NCI-H2227 (cell line): ENCODE measurements around the gene PTPRE.

Experiments used
- DNase-seq: peaks from one replicate; lab custom pipeline; 2025; ENCODE audit not compliant: unreplicated experiment; lab: John Stamatoyannopoulos, UW

PTPRE gene

GRCh38 chr10:127923646-127924045 lies 16.7 kb downstream of the PTPRE start:
- no peak for DNase-seq

- no peak for DNase-seq
These were observed 18.7 kb downstream of the PTPRE start for GRCh38 chr10:127925471-127926207.

- no peak for DNase-seq
These were observed 19.6 kb downstream of the PTPRE start for GRCh38 chr10:127926455-127926854.

DNA sequence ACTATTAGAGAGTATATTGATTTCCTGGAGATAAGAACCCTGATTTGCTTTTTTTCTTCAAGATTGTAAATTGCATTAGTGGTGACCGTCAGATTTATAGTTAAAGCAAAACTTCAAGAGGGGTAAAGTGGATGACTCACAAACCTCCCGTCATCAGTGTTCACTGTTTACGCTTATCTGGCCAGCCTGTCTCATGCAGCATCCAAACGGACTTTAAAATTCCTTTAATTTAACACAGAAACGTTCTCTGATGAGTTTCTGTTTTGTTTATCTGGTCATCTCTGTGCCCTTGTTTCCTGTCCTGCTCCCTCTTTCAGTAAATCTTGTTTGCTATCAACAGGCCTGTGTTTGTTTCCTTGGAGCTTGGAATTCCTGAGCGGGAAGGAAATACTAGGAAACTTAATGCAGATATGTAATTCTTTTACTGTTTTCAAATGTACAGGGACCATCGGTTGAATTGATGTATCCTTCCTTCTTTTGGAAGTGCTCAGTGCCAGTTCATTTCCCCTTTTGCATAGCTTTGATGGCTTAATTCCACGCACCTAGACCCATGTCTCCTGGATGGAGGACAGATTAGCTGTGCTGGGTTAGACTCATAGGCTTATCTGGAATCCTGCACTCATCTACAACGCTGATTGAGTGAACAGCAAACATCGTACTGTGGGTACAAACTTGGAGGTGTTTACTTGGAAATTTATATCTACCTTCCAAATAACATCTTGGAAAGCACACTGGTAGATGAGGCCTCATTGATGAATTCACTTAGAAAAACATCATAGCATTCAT lies 21.3 kb downstream of the PTPRE start:
- no peak for DNase-seq

DNA sequence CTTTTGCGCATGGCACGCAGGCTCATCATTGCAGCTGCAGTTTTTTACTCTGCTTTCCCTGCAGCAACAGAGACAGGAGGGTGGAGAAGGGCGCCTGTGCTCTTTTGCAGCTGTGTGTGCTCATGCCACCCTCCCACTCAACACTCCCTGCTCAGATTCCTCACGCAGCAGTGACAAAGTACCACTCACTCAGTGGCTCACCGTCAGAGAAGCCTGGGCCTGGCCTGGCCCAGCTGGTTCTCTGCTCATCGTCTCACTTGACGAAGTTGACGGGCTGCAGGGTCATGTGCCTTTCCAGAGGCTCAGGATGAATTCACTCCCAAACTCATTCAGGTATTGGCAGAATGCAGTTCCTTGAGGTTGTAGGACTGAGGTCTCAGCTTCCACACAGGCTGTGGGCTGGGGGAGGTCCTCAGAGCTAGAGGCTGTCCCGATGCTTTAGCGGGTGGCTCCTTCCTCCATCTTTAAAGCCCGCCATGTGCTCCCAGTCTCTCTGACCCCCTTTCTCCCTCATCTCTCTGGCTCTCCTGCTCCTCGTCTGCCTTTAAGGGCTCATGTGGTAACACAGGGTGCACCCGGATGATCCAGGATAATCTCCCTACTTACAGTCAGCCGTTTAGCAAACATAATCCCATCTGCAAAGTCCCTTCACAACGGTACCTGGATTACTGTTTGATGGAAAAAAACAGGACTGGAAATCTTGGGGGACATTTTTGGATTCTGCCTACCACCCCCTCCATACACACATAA lies 25.8 kb downstream of the PTPRE start:
- DNase-seq, result no peak

DNA sequence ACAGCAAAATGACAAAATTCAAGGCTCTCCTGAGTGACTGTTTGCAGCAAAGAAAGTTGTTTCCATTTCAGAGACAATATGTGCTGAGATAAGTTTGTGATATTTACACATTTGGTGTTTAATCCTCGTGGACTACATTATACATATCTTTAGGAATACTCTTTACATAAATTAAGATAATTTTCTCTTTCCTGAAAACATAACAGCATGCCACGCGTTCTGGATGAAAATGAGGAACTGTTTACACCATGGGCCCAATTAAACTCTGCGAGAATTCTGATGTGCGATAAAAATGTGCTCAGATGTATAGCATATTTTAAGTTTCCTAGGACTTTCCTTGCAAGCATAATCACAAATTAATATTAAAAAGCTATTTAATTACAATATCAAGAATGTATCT lies 26.4 kb downstream of the PTPRE start:
- DNase-seq, result no peak

DNA sequence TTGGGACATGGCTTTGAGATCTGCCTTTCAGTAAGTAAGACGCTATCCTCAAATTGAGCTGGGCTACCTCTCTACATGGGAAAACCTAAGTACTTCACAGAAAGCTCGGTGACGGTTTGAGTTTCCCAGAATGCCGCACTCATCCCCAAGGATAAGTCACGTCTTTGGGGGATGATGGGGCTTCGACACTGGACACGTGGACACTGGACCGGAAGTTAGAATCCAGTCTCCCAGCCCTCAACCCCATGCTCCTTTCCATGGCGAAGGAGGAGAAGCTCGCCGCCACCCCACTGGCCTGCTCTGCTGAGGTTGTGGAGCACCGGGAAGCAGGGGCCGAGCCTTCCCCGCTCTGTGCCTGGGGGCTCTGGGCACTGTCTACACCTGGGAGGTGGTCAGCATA lies 27.5 kb downstream of the PTPRE start:
- DNase-seq, result no peak

DNA sequence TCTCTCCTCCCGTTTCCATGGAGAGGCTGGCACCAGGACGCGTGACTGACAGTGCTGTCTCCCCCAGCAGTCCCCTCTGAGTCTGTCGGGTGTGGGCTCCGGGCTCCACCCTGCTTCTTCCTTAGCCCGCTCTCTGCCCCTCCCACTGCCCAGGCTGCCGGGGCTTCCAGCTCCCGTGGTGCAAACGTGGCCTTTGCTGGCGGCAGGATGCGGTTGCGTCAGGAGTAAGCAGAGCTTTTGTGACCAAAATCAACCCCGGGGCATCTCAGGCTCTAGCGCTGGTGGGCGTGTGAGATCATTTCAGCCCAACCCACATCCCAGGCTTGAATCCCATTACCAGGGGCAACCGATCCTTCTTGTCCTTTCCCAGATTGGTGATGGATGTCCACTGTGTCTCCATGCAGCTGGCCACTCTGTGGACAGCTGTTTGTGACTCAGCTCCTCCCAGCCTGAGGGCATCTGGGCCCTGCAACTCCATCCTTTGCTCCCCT lies 28.2 kb downstream of the PTPRE start:
- DNase-seq, result peak; percentile 11

GRCh38 chr10:127937069-127937468 lies 30.2 kb downstream of the PTPRE start:
- DNase-seq, result no peak

GRCh38 chr10:127937915-127938463 lies 31.1 kb downstream of the PTPRE start:
- DNase-seq, result no peak

GRCh38 chr10:127939786-127940330 lies 33.0 kb downstream of the PTPRE start:
- no peak for DNase-seq

DNA sequence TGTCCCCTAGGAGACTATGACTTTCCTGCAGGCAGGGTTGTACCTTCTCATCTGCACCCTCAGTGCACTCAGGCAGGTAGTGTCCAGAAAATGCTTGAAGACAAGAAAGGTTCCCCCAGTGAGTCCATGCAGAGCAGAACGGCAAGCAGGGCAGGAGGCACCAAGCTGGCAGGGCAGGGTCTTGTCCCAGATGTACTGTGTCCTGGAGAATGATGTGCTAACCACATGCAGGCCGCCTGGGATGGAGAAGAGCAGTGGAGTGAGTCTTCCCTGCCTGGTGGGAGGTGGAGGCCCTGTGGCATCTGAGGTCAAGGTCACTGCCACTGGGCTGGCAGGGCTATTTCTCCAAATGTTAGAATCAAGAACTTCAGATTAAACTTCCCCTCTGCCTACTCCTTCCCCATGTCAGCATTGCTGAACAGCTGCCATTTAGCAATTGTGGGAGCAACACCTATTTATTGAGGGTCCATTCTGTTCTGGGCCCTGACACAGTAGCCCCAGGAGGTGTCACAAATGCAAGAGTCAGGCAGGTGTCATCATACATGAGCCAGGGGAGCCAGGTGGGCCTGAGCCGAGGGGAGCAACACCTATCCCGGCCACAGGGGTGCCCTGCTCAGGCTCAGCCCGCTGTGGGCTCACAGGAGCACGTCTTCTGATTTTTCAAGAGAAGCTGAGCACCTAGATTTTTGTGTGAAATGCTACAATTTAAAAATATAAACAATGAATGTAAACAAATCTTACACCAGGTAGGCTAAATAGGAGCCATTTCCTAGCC lies 34.1 kb downstream of the PTPRE start:
- no peak for DNase-seq

DNA sequence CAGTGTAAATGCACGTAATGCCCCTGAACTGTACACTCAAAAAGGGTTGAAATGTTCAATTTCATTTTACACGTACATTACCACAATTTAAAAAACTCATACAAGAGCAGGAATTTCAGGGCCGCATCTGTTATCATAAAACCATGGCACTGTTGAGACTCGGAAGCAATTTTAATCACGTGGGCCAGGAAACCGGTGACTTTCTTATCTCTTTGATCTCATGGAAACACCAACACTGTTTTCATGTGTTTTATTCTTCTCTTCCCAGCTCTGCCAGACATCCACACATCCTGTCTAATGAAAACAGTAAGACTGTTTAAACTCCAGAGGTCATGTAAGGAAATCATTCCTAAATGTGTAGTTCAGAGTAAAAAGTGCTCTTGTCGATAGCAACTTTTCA lies 35.9 kb downstream of the PTPRE start:
- no peak for DNase-seq

GRCh38 chr10:127943336-127943910 lies 36.5 kb downstream of the PTPRE start:
- DNase-seq, result no peak

DNA sequence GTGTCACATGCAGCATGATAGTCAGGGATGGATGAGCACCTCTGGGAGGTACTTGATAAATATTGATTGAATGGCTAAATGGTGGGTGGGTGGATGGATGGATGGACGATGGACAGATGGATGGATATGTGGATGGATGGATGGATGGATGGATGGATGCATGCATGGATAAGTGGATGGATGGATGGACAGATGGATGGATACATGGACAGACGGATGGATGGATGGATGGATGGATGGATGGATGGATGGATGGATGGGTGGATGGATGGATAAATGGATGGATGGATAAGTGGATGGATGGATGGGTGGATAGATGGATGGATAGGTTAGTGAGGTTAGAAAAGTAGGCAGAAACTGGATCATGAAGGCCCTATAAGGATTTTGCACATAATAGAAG lies 37.4 kb downstream of the PTPRE start:
- no peak for DNase-seq

DNA sequence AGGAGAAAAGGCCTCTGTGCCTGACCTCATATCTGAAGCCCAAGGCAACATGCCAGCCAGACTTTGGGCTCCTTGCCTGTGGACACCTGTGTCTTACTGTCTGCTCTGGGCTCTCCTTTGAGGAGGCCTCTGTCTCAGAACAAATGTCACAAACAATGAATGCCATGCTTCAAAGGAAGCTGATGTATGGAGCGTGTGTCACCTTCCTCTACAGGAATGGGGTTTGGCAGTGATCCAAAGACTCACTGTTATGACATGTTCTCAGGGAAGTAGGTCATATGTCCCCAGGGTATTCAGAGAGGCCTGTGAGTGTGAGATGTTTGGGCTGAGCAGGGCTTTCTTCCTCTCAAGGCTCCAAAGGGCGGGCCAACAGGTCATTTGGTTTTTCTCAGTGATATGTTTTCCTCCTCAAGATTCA lies 38.4 kb downstream of the PTPRE start:
- no peak for DNase-seq

DNA sequence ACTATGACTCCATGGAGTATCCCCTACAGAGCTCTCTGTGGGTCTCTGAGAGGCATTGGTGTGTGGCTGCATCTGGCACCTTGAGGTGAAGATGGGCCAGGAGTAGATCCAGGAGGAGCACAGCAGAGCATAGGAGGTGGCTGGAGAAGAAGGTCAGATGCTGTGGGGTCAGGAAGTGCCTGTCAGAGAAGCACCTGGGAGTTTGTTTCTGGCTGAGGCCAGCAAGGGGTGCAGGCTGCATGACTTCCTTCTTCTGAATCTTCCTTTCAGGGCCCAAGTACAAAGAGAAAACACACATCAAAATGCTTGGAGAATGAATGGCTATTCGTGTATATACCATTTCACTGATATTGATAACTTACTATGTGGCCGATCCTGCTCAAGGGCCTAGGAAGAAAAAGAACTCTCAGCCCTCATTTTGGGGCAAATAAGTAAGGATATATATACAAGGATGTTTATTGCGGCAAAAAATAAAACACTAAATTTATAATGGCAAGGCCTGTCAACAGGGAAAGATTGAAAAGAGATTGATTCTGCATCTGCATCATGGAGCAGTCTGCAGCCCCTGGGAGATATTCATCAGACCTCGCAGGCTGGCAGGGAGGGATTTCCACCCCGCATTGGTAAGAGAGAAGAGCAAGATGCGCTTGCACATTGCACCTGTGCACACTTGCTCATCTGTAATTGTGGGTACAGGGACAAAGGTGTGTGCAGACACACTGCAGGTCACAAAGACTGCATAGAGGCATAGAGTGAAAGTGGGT lies 39.2 kb downstream of the PTPRE start:
- no peak for DNase-seq

DNA sequence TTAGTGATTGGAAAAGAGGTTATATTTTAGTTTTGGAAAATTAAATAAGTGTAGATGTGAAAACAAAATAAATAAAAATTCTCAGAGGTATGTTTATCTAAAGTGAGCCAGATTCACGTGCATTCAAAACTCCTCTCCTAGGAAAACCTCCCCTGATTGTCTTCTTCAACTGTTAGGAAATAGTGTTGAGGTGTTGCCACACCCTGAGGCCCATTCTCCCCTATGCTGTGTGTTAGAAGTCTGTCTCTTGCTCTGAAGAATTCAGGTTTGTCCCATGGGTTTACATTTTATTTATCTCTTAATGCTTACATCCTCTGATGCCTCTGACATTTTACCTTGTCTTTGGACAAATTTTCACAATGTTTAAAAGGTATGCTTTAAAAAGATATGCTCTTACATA lies 40.3 kb downstream of the PTPRE start:
- DNase-seq, result no peak

GRCh38 chr10:127948791-127949190 lies 41.9 kb downstream of the PTPRE start:
- no peak for DNase-seq
